Fibroblast of skin of right biceps (primary cell): ENCODE data around the gene GRIK2.
A peak's percentile ranks its signal among the peaks of the same experiment; 100 is the strongest.

ENCODE experiments used
- DNase-seq: peaks from one replicate; pipeline ENCODE4 v3.0.0-alpha.2; 2013

GRIK2 gene

GRCh38 chr6:101650402-101651100, 257.0 kb downstream of the GRIK2 start:
- no peak for DNase-seq

DNA sequence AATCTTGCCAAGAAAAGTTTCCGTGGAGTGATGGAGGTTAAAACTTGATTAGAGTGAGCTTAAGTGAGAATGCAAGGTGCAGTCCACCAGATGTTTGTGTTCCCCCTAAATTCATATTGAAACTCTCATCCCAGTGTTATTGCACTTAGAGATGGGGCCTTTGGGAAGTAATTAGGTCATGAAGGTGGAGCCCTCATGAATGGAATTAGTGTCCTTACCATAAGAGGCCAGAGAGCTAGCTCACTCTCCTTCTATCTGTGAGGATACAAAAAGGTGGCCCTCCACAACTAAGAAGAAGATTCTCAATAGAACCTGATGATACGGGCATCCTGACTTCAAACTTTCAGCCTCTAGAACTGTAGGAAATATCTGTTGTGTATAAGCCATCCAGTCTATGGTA, 258.6 kb downstream of the GRIK2 start:
- no peak for DNase-seq

DNA sequence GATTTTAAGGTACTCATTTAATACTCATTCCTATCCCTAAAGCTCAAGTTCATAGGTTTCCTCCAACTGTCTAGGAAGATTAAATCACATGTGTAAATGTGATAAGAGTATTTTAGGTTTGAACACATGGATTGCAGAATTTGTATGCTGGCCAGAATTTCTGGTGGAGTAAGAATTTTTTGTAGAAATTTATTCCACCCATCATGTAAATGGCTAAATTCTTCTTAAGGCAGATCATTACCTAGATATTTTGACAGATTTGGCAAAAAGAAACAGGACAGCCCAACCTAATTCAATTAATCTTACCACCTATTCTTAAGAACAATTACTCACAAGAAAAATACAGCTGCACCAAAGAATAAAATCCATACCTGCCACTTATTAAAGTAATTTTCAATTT, 261.6 kb downstream of the GRIK2 start:
- no peak for DNase-seq

GRCh38 chr6:101662111-101662897, 268.8 kb downstream of the GRIK2 start:
- no peak for DNase-seq

DNA sequence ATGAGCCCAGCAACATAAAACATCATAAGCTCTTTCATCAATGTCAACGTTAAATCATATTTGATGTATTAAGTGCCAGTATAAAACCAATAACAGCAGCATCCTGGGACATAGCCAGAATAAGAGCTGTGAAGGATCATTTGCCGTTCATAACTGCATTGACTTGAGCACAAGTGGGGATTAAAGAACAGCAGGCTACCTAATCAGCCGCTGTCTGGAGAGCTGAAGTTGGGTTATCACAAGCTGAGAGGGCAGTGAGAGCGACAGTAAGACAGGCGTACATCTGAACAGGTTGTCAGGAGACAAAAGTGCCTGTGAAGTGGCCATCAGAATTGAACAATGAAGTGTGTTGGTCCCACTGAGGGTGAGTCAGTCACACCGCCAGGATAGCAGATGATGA, 269.6 kb downstream of the GRIK2 start:
- DNase-seq, result no peak

- DNase-seq, result peak; percentile 52
Measured at GRCh38 chr6:101666256-101666655, 272.7 kb downstream of the GRIK2 start.

GRCh38 chr6:101668496-101669030, 275.1 kb downstream of the GRIK2 start:
- DNase-seq, result no peak

- no peak for DNase-seq
Measured at GRCh38 chr6:101676187-101676586, 282.7 kb downstream of the GRIK2 start.

DNA sequence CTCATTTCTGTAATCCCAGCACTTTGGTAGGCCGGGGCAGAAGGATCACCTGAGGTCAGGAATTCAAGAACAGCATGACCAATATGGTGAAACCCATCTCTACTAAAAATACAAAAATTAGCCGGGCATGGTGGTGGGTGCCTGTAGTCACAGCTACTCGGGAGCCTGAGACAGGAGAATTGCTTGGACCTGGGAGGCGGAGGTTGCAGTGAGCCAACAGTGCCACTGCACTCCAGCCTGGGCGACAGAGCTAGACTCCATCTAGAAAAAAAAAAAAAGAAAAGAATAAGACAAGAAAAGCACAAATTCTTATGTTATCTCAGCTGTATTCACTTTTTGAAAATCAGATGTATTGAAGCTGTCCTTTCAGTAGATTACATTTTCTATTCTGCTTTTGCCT, 289.4 kb downstream of the GRIK2 start:
- DNase-seq, result no peak

DNA sequence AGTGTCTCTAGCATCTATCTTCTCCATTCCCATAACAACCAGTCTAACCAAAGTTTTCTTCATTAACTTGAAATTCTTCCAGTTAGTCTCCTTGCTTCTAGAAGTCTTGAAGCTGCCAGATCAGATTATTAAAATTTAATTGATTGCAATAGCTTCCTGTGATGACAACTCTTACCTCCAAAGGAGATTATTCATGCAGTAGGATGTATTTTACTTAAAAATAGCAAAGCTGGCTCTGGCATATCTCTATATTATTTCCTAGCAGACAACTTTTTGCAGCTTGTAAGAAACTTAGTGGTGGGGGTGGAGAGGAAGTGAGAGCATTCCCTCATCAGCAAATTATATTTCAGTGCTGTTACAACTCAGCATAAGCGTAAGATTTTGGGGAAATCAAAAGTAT, 290.4 kb downstream of the GRIK2 start:
- peak; percentile 57 for DNase-seq

GRCh38 chr6:101686653-101687052, 293.1 kb downstream of the GRIK2 start:
- DNase-seq, result no peak

GRCh38 chr6:101689156-101689555, 295.6 kb downstream of the GRIK2 start:
- DNase-seq, result no peak

DNA sequence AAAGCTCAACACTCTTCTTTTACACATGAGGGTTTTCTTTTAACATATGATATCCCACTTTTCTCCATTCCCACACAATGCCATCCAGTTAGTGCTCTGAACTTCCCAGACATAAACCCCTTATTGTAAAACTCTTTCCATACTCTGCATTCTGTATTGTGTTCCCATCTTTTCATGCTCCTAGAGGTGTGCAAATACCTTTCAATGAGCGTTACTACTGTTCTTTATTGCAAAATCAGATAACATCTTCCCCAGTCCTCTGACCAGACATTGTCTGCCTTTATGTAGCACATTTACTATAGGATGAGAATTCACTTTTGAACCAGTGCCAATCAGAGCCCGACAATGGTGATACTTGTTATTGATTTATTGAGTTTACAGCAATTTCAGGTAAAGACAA, 296.2 kb downstream of the GRIK2 start:
- DNase-seq, result no peak

DNA sequence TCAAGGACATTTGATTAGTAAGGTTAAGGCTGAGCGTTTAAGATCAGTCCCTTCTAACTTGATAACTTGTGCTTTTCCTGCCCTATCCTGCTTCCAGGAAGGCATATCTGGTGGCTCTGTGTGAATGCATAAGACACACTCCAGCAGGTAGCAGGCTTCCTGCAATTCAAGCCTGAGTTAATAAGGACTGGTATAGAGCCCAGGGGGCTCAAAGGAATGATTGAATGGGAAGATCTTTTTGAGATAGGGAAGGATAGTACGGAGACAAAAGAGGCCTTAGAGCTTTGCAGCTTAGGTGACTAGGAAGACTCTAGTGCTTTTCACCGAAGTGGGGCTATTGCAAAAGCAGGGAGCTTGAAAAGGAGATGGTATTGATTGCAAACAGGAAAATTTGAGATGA, 307.1 kb downstream of the GRIK2 start:
- DNase-seq, result no peak

GRCh38 chr6:101703311-101703710, 309.8 kb downstream of the GRIK2 start:
- DNase-seq, result no peak

DNA sequence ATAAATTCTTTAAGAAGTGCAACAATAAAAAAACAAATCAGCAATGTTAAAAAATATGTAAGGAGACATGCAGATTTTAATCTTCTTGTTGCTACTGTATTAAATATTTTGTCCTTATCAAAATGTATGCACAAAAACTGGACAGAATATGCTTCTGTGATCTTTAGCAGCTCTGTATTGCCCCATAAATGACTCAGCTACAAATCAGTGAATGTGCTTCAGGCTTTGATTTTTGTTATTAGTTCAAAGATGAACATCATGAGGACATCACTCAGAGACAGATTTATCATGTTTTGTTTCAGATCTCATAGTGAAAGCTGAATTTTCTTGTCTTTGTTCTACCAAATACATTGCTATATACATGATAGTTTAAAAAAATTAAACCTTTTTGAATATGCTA, 312.4 kb downstream of the GRIK2 start:
- no peak for DNase-seq

DNA sequence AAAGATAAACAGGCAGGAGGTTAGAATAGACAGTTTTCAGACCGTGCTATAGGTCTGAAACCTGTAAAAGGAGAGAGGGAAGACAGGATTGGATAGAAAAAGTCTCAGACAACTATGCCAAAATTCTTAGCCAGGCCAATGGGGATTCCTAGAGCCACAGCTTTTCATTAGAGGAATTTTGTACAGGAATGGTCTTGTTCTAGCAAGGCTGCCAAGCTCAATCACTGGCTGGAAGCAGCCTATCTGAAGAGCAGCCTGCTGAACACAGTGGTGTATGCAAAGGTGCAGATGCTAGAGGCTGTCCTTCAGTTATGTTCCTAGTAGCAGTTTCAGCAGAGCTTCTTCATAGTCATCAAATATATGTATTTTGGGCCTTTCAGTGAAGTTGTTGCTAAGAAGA, 313.1 kb downstream of the GRIK2 start:
- DNase-seq, result no peak

- no peak for DNase-seq
Measured at GRCh38 chr6:101711518-101711917, 318.0 kb downstream of the GRIK2 start.

GRCh38 chr6:101716387-101716786, 322.9 kb downstream of the GRIK2 start:
- no peak for DNase-seq

GRCh38 chr6:101716810-101717209, 323.3 kb downstream of the GRIK2 start:
- no peak for DNase-seq

DNA sequence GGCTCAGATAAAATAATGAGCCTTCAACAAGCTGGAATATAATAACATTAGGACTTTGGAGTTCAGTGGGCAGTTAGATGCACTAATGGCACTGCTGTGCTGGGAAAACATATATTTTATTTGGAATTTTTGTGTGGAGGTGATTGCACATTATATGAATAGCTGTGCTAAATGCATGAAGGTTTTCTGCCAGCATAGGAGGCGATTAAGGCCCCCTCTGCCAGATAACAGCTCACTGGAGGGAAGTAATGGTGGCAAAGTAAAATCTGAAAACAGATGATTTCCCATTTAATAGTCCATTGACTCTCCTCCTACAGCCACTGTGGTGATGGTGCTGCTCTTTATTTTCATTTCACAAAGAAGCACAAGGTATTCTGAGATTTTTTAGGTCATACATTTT, 326.0 kb downstream of the GRIK2 start:
- DNase-seq, result no peak

DNA sequence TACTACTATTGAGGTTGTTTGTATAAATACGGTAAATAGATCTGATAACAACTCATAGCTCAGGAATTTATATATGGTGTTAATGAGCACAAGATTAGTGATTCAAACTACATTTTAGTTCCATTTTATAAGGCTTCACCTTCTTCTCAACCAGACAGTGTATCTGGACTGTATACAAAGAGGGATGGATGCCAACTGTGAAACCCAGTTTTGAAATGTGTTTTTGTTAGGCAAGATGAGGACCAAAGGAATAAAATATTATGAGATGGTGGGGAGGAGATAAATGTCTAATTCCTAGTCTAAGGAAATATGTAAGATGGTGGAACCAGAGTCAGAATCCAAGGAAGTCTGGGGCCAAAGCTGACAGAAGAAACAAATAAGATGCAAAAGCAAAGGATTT, 329.0 kb downstream of the GRIK2 start:
- no peak for DNase-seq

- peak; percentile 98 for DNase-seq
Measured at GRCh38 chr6:101722991-101723579, 329.6 kb downstream of the GRIK2 start.

DNA sequence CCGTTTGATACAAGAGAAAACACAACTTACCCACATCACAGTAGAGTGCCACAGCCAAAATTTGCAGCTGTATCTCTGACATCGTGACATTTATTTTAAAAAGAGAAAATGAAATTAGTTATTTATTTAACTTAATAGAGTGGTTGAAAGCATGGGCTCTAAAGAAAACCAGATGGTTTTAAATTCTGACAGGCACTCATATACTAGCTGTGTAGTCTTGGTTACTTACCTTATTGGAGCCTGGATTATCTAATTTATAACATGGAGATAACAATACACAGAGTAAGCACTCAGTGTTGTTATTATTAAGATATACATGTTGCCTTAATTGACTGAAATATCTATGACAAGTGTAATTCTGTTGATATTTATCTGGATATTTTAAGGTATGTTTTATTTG, 334.9 kb downstream of the GRIK2 start:
- DNase-seq, result no peak
